ENCODE measurements around the gene ZNRF1. TPM values are rescaled to one million over a fixed set of nuclear protein-coding genes. Genes with fewer than 3 reads are reported as not detected.

Gene ZNRF1
- total and polyA plus RNA-seq, 11 donors, result 12.8 to 43.3 (median 23.2) TPM

DNA sequence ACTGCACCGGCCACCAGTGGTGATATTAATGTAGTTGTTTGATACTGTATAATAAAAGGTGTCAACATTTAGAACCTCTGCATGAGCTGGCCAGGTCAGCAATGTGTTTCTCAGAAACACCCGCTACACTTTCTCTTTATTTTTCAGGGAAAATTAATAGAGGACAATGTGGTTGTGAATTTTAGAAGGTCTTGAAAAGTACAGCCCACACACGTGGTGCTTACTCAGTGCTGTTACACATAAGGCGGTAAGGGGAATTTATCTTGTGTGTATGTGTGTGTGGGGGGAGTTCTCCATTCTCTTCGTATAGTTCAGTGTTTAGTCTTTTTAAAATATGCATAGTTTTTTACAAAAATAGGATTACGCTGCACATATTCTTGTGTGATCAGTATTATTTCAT lies 145.1 kb downstream of the ZNRF1 start:
- Histone ChIP-seq H3K4me1 (peaks cover 0 to 5% (median 0%) of the 10 kb centered on the region in 12 donors), H3K27ac (no peak overlapping the region), H3K27me3 (no peaks in the 10 kb centered on the region), H3K36me3 (no peaks in the 10 kb centered on the region), H3K4me3 (no peak overlapping the region), H3K9me3 (peaks cover 0 to 9% (median 0%) of the 10 kb centered on the region in 12 donors)
- intact Hi-C loops (cut with DNase I), result no loop called here
- WGBS, 4 donors, result 85 to 88% (median 86%) methylated on average over 6 of the region's 6 CpGs
- DNase-seq, result no peak
- TF ChIP-seq CTCF (IDR thresholded peaks at IDR 0.05) (no peak), POLR2A (IDR thresholded peaks at IDR 0.05) (no peak)
- ATAC-seq, result no peak

- Histone ChIP-seq H3K4me1 (peaks cover 0 to 11% (median 5%) of the 10 kb centered on the region in 12 donors), H3K27ac (peak overlapping the region in 8 of 12 donors; percentile 93 to 100 (median 98)), H3K36me3 (peaks cover 0 to 16% (median 0%) of the 10 kb centered on the region in 9 donors), H3K4me3 (peak overlapping the region in 11 of 12 donors; percentile 75 to 100 (median 86)), H3K9me3 (peaks cover 0 to 35% (median 16%) of the 10 kb centered on the region in 12 donors), H3K27me3 (no peaks in the 10 kb centered on the region)
- TF ChIP-seq CTCF (IDR thresholded peaks at IDR 0.05) (no peak), POLR2A (IDR thresholded peaks at IDR 0.05) (no peak)
- WGBS, 4 donors, result 57 to 60% (median 58%) methylated on average over 3 of the region's 3 CpGs
- DNase-seq, result no peak
- no peak for ATAC-seq
- intact Hi-C loops (cut with DNase I), result loop anchor here in 1 of 10 donors (2.0 kb wide), 1 partner anchor 37 kb away; no protein-coding TSS in a partner anchor
Observed at GRCh38 chr16:75147968-75148310, 149.1 kb downstream of the ZNRF1 start.

DNA sequence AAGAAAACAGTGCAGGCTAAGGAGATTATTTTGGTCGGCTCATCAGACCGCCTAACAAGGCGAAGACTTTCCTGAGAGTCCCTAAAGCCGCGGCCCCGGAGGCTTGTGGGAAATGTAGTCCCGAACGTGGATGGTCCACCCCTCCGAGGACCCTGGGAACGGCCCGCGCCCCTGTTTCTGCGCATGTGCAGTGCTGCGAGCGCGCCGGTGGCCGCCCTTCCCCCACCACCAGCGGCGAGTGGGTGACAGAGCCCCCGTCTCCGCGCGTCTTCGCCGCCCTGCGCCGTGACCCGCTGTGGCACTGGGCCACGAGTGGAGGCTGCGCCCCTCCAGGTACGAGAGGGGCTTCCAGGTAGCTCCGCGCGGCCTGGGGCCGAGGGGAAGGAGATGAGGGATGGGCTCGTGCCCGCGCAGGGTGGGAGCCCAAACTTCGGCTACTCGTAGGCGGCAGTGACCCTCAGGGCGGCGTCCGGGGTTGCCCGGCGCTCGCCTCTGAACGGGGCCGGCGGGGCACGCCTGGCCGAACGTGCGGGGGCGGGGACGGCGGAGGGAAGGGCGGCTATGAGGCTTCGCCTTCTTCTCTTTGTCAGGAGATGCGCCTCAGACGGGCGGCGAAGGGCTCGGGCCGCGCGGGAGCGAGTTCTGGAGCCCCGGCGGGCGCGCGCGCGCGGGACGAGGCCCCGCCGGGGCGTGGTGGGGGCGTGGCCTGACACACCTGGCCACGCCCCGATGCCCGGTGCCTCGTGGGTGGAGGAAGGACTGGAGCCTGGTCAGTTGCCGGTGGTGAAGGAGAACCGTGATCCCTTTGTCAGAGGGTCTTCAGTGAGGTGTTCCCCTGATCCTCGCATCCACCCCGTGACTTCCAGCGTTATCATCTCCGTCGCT lies 149.7 kb downstream of the ZNRF1 start, which contains the start of gene ZFP1:
Gene ZFP1, plus strand, starts transcription at position 214 of the 885 bp plus-strand sequence. CDS start 4,428 bp downstream, outside the sequence.
- H3K4me3 ChIP-seq, result peak within 1 kb of the TSS; percentile 75 to 100 (median 88)
- intact Hi-C loops (cut with DNase I), result loop anchor here in 1 of 10 donors (2.0 kb wide), 1 partner anchor 38 kb away; no protein-coding TSS in a partner anchor
- peaks cover 0 to 11% (median 5%) of the 10 kb centered on the region in 12 donors for H3K4me1 ChIP-seq
- TF ChIP-seq POLR2A (IDR thresholded peaks at IDR 0.05) (peak in 1 of 2 donors; percentile 61), CTCF (IDR thresholded peaks at IDR 0.05) (peak in 1 of 12 donors; percentile 21)
- ATAC-seq (peak; percentile 98 to 99 (median 98)), DNase-seq (peak; percentile 96 to 98 (median 96))
- H3K36me3 ChIP-seq, result peaks cover 0 to 23% (median 0%) of the 10 kb centered on the region in 9 donors
- no peaks in the 10 kb centered on the region for H3K27me3 ChIP-seq
- H3K9me3 ChIP-seq, result peaks cover 0 to 39% (median 16%) of the 10 kb centered on the region in 12 donors
- H3K27ac ChIP-seq, result peak within 1 kb of the TSS; percentile 83 to 100 (median 98)
- 0 to 1% (median 0%) methylated on average over 22 to 93 of the region's 93 CpGs for WGBS, 4 donors

DNA sequence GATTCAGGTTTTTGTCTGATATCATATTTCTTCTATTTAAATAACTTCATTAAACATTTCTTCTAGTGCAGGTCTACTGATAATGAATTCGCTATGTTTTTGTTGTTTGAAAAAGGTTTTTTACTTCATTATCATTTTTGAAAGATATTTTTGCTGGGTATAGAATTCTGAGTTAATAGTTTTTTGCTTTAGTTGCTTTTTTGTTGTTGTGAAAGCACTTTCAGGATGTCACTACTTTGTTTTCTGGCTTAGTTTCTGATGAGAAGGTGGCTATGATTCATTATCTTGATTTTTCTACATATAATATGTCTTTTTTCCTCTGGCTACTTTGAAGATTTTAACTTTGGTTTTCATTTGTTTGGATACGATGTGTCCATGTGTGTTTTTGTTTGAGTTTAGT lies 153.0 kb downstream of the ZNRF1 start:
- intact Hi-C loops (cut with DNase I), result no loop called here
- Histone ChIP-seq H3K36me3 (peaks cover 0 to 47% (median 14%) of the 10 kb centered on the region in 9 donors), H3K27me3 (no peaks in the 10 kb centered on the region), H3K4me1 (peaks cover 0 to 11% (median 5%) of the 10 kb centered on the region in 12 donors), H3K4me3 (no peak overlapping the region), H3K9me3 (peaks cover 0 to 32% (median 16%) of the 10 kb centered on the region in 12 donors), H3K27ac (no peak overlapping the region)
- ATAC-seq, result no peak
- TF ChIP-seq CTCF (IDR thresholded peaks at IDR 0.05) (no peak), POLR2A (IDR thresholded peaks at IDR 0.05) (no peak)
- WGBS, 4 donors, result 48 to 73% (median 49%) methylated on average over 2 of the region's 2 CpGs
- no peak for DNase-seq

Data from heart left ventricle (tissue), 16 donors.